ENCODE results near the gene TSPOAP1.

DNA sequence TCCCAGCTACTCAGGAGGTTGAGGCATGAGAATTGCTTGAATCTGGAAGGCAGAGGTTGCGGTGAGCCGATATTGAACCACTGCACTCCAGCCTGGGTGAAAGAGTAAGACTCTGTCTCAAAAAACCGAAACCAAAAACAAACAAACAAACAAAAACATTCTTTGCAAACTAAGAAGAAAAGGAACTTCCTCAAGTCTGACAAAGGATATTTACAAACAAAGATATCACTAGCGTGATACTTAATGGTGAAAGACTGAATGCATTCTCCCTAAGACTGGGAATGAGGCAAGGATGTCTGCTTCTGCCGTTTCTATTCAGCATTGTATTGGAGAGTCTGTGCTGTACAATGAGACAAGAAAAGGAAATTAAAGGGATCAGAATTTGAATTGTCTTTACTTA lies 37.3 kb downstream of the TSPOAP1 start:
- TF ChIP-seq, protein P1, sequence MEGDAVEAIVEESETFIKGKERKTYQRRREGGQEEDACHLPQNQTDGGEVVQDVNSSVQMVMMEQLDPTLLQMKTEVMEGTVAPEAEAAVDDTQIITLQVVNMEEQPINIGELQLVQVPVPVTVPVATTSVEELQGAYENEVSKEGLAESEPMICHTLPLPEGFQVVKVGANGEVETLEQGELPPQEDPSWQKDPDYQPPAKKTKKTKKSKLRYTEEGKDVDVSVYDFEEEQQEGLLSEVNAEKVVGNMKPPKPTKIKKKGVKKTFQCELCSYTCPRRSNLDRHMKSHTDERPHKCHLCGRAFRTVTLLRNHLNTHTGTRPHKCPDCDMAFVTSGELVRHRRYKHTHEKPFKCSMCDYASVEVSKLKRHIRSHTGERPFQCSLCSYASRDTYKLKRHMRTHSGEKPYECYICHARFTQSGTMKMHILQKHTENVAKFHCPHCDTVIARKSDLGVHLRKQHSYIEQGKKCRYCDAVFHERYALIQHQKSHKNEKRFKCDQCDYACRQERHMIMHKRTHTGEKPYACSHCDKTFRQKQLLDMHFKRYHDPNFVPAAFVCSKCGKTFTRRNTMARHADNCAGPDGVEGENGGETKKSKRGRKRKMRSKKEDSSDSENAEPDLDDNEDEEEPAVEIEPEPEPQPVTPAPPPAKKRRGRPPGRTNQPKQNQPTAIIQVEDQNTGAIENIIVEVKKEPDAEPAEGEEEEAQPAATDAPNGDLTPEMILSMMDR (IDR thresholded peaks at IDR 0.05; ENCODE audit: insufficient read depth, low read length, poor library complexity, severe bottlenecking): no peak
- TF ChIP-seq EZH2phosphoT487 (conservative IDR thresholded peaks at IDR 0.05; ENCODE audit: low read length): no peak
